Uterus (tissue), 2 donors: ENCODE data around the gene OR1K1.

Experiments
- CTCF ChIP-seq, 4 experiments: fragments of 200-600 bp in 2 of 4; fragments of 450-650 bp in 2 of 4; sonication (generic) in 2 of 4; IDR thresholded peaks; one replicate each; pipeline ENCODE4 v1.5.1; 2016 to 2019; ENCODE audit warnings: antibody characterized with exemption in 4 of 4, mild to moderate bottlenecking in 2 of 4, moderate library complexity in 1 of 4
- POLR2A ChIP-seq, 2 donors: fragments of 450-650 bp; IDR thresholded peaks; one replicate each; pipeline ENCODE4 v1.6.1; 2016; ENCODE audit warnings: antibody characterized with exemption in 2 of 2, mild to moderate bottlenecking in 1 of 2, moderate library complexity in 1 of 2

GRCh38 chr9:122819791-122820489, 20.0 kb downstream of the OR1K1 start:
- TF ChIP-seq CTCF (IDR thresholded peaks at IDR 0.05), result no peak
- TF ChIP-seq POLR2A (IDR thresholded peaks at IDR 0.05), result no peak
